Chondrocyte (in vitro differentiated cells): Measurements from ENCODE around the gene GAS2L1. TPM values are rescaled to one million over a fixed set of nuclear protein-coding genes. Genes with fewer than 3 reads are reported as not detected.
A peak's percentile ranks its signal among the peaks of the same experiment; 100 is the strongest.

Experiments used
- DNase-seq: peaks from one replicate; pipeline ENCODE4 v3.0.0; 2021; ENCODE audit warnings: mixed read lengths, low spot score
- H3K27ac Mint-ChIP-seq: one replicate; pipeline ENCODE4 v1.8.0; 2021; ENCODE audit warnings: mild to moderate bottlenecking, moderate library complexity, mixed read lengths; ENCODE audit not compliant: unreplicated experiment
- H3K27me3 Mint-ChIP-seq: 2 replicates; pipeline ENCODE4 v1.8.0; 2021; ENCODE audit warnings: low read depth, mixed read lengths
- H3K36me3 Mint-ChIP-seq: 2 replicates; pipeline ENCODE4 v1.8.0; 2021; ENCODE audit warnings: low read depth, mixed read lengths
- H3K4me1 Mint-ChIP-seq: 2 replicates; pipeline ENCODE4 v1.8.0; 2021; ENCODE audit warnings: low read depth, mild to moderate bottlenecking, mixed read lengths
- H3K4me3 Mint-ChIP-seq: one replicate; pipeline ENCODE4 v1.8.0; 2021; ENCODE audit warnings: mild to moderate bottlenecking, moderate library complexity, mixed read lengths; ENCODE audit not compliant: unreplicated experiment
- H3K9me3 Mint-ChIP-seq: 2 replicates; pipeline ENCODE4 v1.8.0; 2021; ENCODE audit warnings: low read depth, mixed read lengths
- CTCF ChIP-seq: fragments of 200-600 bp; sonication (generic); IDR thresholded peaks from 2 replicates; pipeline ENCODE4 v1.5.0; 2021; ENCODE audit warnings: antibody characterized with exemption, mild to moderate bottlenecking, moderate library complexity
- total RNA-seq: library from RNA; stranded (reverse); gene quantifications from 3 replicates; pipeline ENCODE4 v1.2.1, GENCODE V29; 2021

Gene GAS2L1
- total RNA-seq, 1 donor from 2014 or later = 34.5 TPM

DNA sequence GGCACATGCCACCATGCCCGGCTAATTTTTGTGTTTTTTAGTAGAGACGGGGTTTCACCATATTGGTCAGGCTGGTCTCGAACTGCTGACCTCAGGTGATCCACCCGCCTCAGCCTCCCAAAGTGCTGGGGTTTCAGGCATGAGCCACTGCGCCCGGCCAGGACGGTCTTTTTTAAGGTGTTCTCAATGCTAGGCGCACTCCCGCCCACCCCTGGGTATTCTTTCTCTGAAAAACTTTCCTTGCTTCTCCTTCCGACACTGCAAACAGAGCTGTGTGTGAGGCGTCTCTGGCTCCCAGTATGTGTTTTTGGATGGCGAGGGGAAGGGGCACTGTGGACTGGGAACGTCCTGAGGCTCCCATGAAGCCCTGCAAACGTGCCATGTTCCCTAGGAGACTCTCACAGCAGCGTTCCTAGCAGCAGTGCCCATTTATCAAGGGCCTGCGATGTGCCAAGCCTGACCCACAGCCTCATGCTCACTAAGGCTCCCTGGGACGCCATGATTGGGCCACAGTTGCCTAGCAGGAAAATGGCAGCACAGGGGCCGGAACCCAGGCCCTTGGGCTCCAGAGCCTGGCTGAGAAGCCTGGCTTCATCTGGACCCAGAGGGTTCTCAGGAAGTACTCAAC is 11.5 kb downstream of the GAS2L1 start:
- no peak overlapping the region for H3K27ac Mint-ChIP-seq
- peaks cover 11% of the 10 kb centered on the region for H3K4me1 Mint-ChIP-seq
- peaks cover 7% of the 10 kb centered on the region for H3K36me3 Mint-ChIP-seq
- H3K4me3 Mint-ChIP-seq = no peak overlapping the region
- no peak for DNase-seq
- H3K9me3 Mint-ChIP-seq = no peaks in the 10 kb centered on the region
- TF ChIP-seq CTCF = no peak
- H3K27me3 Mint-ChIP-seq = peaks cover 14% of the 10 kb centered on the region

DNA sequence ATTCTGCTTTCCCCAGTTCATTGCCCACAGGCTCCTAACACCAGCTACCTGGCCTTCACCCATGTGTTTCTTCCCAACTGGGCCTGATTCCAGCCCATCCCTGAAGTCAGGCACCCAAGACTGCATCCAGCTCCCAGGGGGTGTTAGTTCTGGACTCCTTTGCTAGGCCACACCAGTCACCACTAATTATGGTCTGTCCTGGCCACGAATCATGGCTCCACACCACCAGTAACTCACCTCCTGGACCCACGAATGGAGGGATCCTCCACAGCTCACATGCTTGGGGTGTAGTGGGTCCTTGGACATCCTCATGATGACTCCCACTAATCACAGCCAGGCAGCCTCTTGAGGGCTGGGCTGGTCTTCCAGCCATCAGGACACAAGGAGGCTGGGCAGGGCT is 12.6 kb downstream of the GAS2L1 start:
- TF ChIP-seq CTCF = no peak
- peaks cover 7% of the 10 kb centered on the region for H3K4me1 Mint-ChIP-seq
- no peak overlapping the region for H3K4me3 Mint-ChIP-seq
- peaks cover 3% of the 10 kb centered on the region for H3K36me3 Mint-ChIP-seq
- H3K27ac Mint-ChIP-seq = no peak overlapping the region
- no peaks in the 10 kb centered on the region for H3K9me3 Mint-ChIP-seq
- DNase-seq = no peak
- H3K27me3 Mint-ChIP-seq = peaks cover 9% of the 10 kb centered on the region

GRCh38 chr22:29320546-29320945 is 14.1 kb downstream of the GAS2L1 start:
- peak; percentile 68 for TF ChIP-seq CTCF
- H3K9me3 Mint-ChIP-seq = no peaks in the 10 kb centered on the region
- DNase-seq = no peak
- peaks cover 1% of the 10 kb centered on the region for H3K27me3 Mint-ChIP-seq
- no peak overlapping the region for H3K4me3 Mint-ChIP-seq
- H3K36me3 Mint-ChIP-seq = no peaks in the 10 kb centered on the region
- H3K27ac Mint-ChIP-seq = no peak overlapping the region
- no peaks in the 10 kb centered on the region for H3K4me1 Mint-ChIP-seq

GRCh38 chr22:29323641-29324040 is 17.2 kb downstream of the GAS2L1 start:
- no peak for DNase-seq
- H3K4me1 Mint-ChIP-seq = no peaks in the 10 kb centered on the region
- no peaks in the 10 kb centered on the region for H3K9me3 Mint-ChIP-seq
- no peak overlapping the region for H3K27ac Mint-ChIP-seq
- no peaks in the 10 kb centered on the region for H3K36me3 Mint-ChIP-seq
- no peak for TF ChIP-seq CTCF
- no peak overlapping the region for H3K4me3 Mint-ChIP-seq
- no peaks in the 10 kb centered on the region for H3K27me3 Mint-ChIP-seq

- H3K27ac Mint-ChIP-seq = no peak overlapping the region
- H3K27me3 Mint-ChIP-seq = no peaks in the 10 kb centered on the region
- no peak for DNase-seq
- H3K4me1 Mint-ChIP-seq = no peaks in the 10 kb centered on the region
- H3K4me3 Mint-ChIP-seq = no peak overlapping the region
- H3K36me3 Mint-ChIP-seq = peaks cover 6% of the 10 kb centered on the region
- no peaks in the 10 kb centered on the region for H3K9me3 Mint-ChIP-seq
- TF ChIP-seq CTCF = no peak
Observed at GRCh38 chr22:29325356-29325755, 18.9 kb downstream of the GAS2L1 start.
